Breast epithelium (tissue), 4 donors: ENCODE measurements around the gene OR2AG1. TPM values are rescaled to one million over a fixed set of nuclear protein-coding genes. Genes with fewer than 3 reads are reported as not detected.

ENCODE experiments used
- DNase-seq, 2 donors: peaks; one replicate each; pipeline ENCODE4 v3.0.0-alpha.2; 2019; ENCODE audit warnings: low spot score in 2 of 2
- H3K27ac ChIP-seq, 2 donors: fragments of 200-600 bp; sonication (generic) in 1 of 2; one replicate each; pipeline ENCODE4 v1.5.1; 2016 to 2019; ENCODE audit warnings: mild to moderate bottlenecking in 1 of 2
- H3K27me3 ChIP-seq, 2 donors: fragments of 200-600 bp; sonication (generic) in 1 of 2; one replicate each; pipeline versions ENCODE4 v1.5.1 to v1.6.0; 2017 to 2019; ENCODE audit warnings: control low read depth in 1 of 2, mild to moderate bottlenecking in 1 of 2
- H3K36me3 ChIP-seq: fragments of 200-600 bp; one replicate; pipeline ENCODE4 v1.5.1; 2019
- H3K4me1 ChIP-seq, 2 donors: fragments of 200-600 bp; sonication (generic); one replicate each; pipeline ENCODE4 v1.5.1; 2016 to 2019; ENCODE audit warnings: control low read depth in 1 of 2
- H3K4me3 ChIP-seq, 3 donors: fragments of 200-600 bp; sonication (generic); 1 replicate in 2 of 3; 2 replicates in 1 of 3; pipeline ENCODE4 v1.5.1; 2016 to 2019; ENCODE audit warnings: mild to moderate bottlenecking in 3 of 3, moderate library complexity in 2 of 3
- H3K9me3 ChIP-seq, 2 donors: fragments of 200-600 bp; sonication (generic) in 1 of 2; one replicate each; pipeline ENCODE4 v1.5.1; 2016 to 2019; ENCODE audit warnings: control low read depth in 1 of 2
- CTCF ChIP-seq, 3 donors: fragments of 450-650 bp; IDR thresholded peaks; one replicate each; pipeline ENCODE4 v1.5.1; 2016 to 2017; ENCODE audit warnings: antibody characterized with exemption in 3 of 3, mild to moderate bottlenecking in 3 of 3, moderate library complexity in 3 of 3
- POLR2A ChIP-seq: fragments of 450-650 bp; IDR thresholded peaks from one replicate; pipeline ENCODE4 v1.6.1; 2016; ENCODE audit warnings: antibody characterized with exemption, mild to moderate bottlenecking, moderate library complexity
- POLR2AphosphoS5 ChIP-seq, 3 donors: sonication (generic); formaldehyde crosslinking; IDR thresholded peaks; one replicate each; pipeline ENCODE4 v1.6.1; 2017; ENCODE audit warnings: antibody characterized with exemption in 3 of 3
- intact Hi-C: fragments of 100-400 bp; cut with DNase I; formaldehyde crosslinking; loops from one replicate; pipeline ENCODE4 v1.15.1; 2023; ENCODE audit warnings: low total_unique reads
- total RNA-seq, 3 donors: library from RNA; depleted of rRNA; stranded (reverse); fragments of >200 nt; gene quantifications; one replicate each; pipeline ENCODE4 v1.1.0, GENCODE V29; 2016

OR2AG1 gene
- total RNA-seq, 3 donors from 2014 or later: not detected

- TF ChIP-seq POLR2AphosphoS5 (IDR thresholded peaks at IDR 0.05) (no peak), CTCF (IDR thresholded peaks at IDR 0.05) (no peak), POLR2A (no peak)
- intact Hi-C loops: no loop called here
These were observed 26.9 kb upstream of the OR2AG1 start for GRCh38 chr11:6755953-6756347.

GRCh38 chr11:6757373-6757967 is 25.4 kb upstream of the OR2AG1 start:
- no peaks in the 10 kb centered on the region for H3K27me3 ChIP-seq
- TF ChIP-seq CTCF (IDR thresholded peaks at IDR 0.05) (peak in 1 of 3 donors; percentile 27), POLR2AphosphoS5 (IDR thresholded peaks at IDR 0.05) (no peak), POLR2A (no peak)
- no peak overlapping the region for H3K4me3 ChIP-seq
- intact Hi-C loops: no loop called here
- H3K4me1 ChIP-seq: no peaks in the 10 kb centered on the region
- no peaks in the 10 kb centered on the region for H3K36me3 ChIP-seq
- no peak for DNase-seq
- no peak overlapping the region for H3K27ac ChIP-seq
- no peaks in the 10 kb centered on the region for H3K9me3 ChIP-seq

More at GRCh38 chr11:6755953-6756347, 26.9 kb upstream of the OR2AG1 start:
- Histone ChIP-seq H3K4me3 (no peak overlapping the region), H3K27ac (no peak overlapping the region), H3K4me1 (no peaks in the 10 kb centered on the region), H3K9me3 (no peaks in the 10 kb centered on the region), H3K36me3 (no peaks in the 10 kb centered on the region), H3K27me3 (no peaks in the 10 kb centered on the region)
- no peak for DNase-seq

GRCh38 chr11:6771926-6772893 is 10.6 kb upstream of the OR2AG1 start, which contains the start of gene OR2AG2:
Gene OR2AG2 (minus strand): TSS chr11:6771976. CDS start chr11:6768957, 3,019 bp downstream.
- no peaks in the 10 kb centered on the region for H3K4me1 ChIP-seq
- no peaks in the 10 kb centered on the region for H3K9me3 ChIP-seq
- no peak for TF ChIP-seq POLR2A
- TF ChIP-seq CTCF (IDR thresholded peaks at IDR 0.05): no peak
- TF ChIP-seq POLR2AphosphoS5 (IDR thresholded peaks at IDR 0.05): no peak
- no peaks in the 10 kb centered on the region for H3K27me3 ChIP-seq
- intact Hi-C loops: no loop called here
- no peak within 1 kb of the TSS for H3K4me3 ChIP-seq
- no peak within 1 kb of the TSS for H3K27ac ChIP-seq
- no peak for DNase-seq
- no peaks in the 10 kb centered on the region for H3K36me3 ChIP-seq

- no peak overlapping the region for H3K4me3 ChIP-seq
- no peaks in the 10 kb centered on the region for H3K9me3 ChIP-seq
- no peak for DNase-seq
- intact Hi-C loops: loop anchor here (5.0 kb wide), 1 partner anchor 899 kb away; no protein-coding TSS in a partner anchor
- no peak overlapping the region for H3K27ac ChIP-seq
- no peaks in the 10 kb centered on the region for H3K36me3 ChIP-seq
- no peaks in the 10 kb centered on the region for H3K27me3 ChIP-seq
- no peak for TF ChIP-seq CTCF (IDR thresholded peaks at IDR 0.05)
- TF ChIP-seq POLR2A: no peak
- no peak for TF ChIP-seq POLR2AphosphoS5 (IDR thresholded peaks at IDR 0.05)
- no peaks in the 10 kb centered on the region for H3K4me1 ChIP-seq
These were observed 4.3 kb upstream of the OR2AG1 start for GRCh38 chr11:6778518-6778917.

GRCh38 chr11:6780829-6781228 is 2.0 kb upstream of the OR2AG1 start:
- H3K27ac ChIP-seq: no peak overlapping the region
- TF ChIP-seq POLR2A (no peak), POLR2AphosphoS5 (IDR thresholded peaks at IDR 0.05) (no peak), CTCF (IDR thresholded peaks at IDR 0.05) (no peak)
- H3K4me1 ChIP-seq: no peaks in the 10 kb centered on the region
- no peaks in the 10 kb centered on the region for H3K27me3 ChIP-seq
- DNase-seq: no peak
- no peak overlapping the region for H3K4me3 ChIP-seq
- H3K36me3 ChIP-seq: no peaks in the 10 kb centered on the region
- intact Hi-C loops: no loop called here
- H3K9me3 ChIP-seq: no peaks in the 10 kb centered on the region
